Fibroblast of lung (primary cell): ENCODE results near the gene WWTR1.

Experiments
- EZH2 ChIP-seq: IDR thresholded peaks from 2 replicates; pipeline ENCODE4 v1.5.1; 2012; ENCODE audit warnings: low read length, control low read depth, mild to moderate bottlenecking; ENCODE audit errors: missing control alignments
- TF ChIP-seq, protein P1 (sequence below), 2 donors: IDR thresholded peaks in 1 of 2; conservative IDR thresholded peaks in 1 of 2; 1 replicate in 1 of 2; 2 replicates in 1 of 2; pipeline ENCODE4 v1.5.1; 2011 to 2012; ENCODE audit warnings: low read length in 2 of 2, control low read depth in 1 of 2, inconsistent platforms in 1 of 2, low read depth in 1 of 2, mild to moderate bottlenecking in 1 of 2

- no peak for TF ChIP-seq EZH2
- TF ChIP-seq, protein P1, sequence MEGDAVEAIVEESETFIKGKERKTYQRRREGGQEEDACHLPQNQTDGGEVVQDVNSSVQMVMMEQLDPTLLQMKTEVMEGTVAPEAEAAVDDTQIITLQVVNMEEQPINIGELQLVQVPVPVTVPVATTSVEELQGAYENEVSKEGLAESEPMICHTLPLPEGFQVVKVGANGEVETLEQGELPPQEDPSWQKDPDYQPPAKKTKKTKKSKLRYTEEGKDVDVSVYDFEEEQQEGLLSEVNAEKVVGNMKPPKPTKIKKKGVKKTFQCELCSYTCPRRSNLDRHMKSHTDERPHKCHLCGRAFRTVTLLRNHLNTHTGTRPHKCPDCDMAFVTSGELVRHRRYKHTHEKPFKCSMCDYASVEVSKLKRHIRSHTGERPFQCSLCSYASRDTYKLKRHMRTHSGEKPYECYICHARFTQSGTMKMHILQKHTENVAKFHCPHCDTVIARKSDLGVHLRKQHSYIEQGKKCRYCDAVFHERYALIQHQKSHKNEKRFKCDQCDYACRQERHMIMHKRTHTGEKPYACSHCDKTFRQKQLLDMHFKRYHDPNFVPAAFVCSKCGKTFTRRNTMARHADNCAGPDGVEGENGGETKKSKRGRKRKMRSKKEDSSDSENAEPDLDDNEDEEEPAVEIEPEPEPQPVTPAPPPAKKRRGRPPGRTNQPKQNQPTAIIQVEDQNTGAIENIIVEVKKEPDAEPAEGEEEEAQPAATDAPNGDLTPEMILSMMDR (conservative IDR thresholded peaks at IDR 0.05 in 1 of 2, IDR thresholded peaks at IDR 0.05 in 1 of 2; ENCODE audit: low read depth in 1 of 2, low read length in 2 of 2): no peak
Measured at GRCh38 chr3:149560001-149560400, 97.8 kb downstream of the WWTR1 start.
